GM12878 (cell line): ENCODE measurements around the gene DDX39A. TPM values are rescaled to one million over a fixed set of nuclear protein-coding genes. Genes with fewer than 3 reads are reported as not detected.

ENCODE experiments used
- EED ChIP-seq: sonication (generic); IDR thresholded peaks from 2 replicates; pipeline ENCODE4 v1.6.1; 2016; ENCODE audit warnings: antibody characterized with exemption, low read depth
- EZH2 ChIP-seq: IDR thresholded peaks from 2 replicates; pipeline ENCODE4 v1.6.1; 2012; ENCODE audit warnings: low read depth, mild to moderate bottlenecking, control low read depth, inconsistent platforms, low read length, borderline replicate concordance; ENCODE audit not compliant: control insufficient read depth
- HDGF ChIP-seq: fragments of 450-650 bp; IDR thresholded peaks from 2 replicates; pipeline ENCODE4 v1.6.1; 2016; ENCODE audit warnings: antibody characterized with exemption
- MXI1 ChIP-seq: fragments of 150-350 bp; IDR thresholded peaks from 2 replicates; pipeline ENCODE4 v1.6.1; 2011; ENCODE audit warnings: low read depth, mild to moderate bottlenecking, inconsistent platforms, low read length, improper control_type of control experiment
- MYB ChIP-seq: fragments of 150-350 bp; IDR thresholded peaks from 2 replicates; pipeline ENCODE4 v1.6.1; 2014; ENCODE audit warnings: mild to moderate bottlenecking, low read depth, low read length, borderline replicate concordance
- PAX8 ChIP-seq: fragments of 450-650 bp; IDR thresholded peaks from 2 replicates; pipeline ENCODE4 v1.6.1; 2017; ENCODE audit warnings: mild to moderate bottlenecking, moderate library complexity
- RAD51 ChIP-seq: fragments of 450-650 bp; IDR thresholded peaks from 2 replicates; pipeline ENCODE4 v1.6.1; 2016; ENCODE audit warnings: moderate library complexity, mild to moderate bottlenecking, inconsistent platforms
- RB1 ChIP-seq: fragments of 450-650 bp; formaldehyde crosslinking; IDR thresholded peaks from 2 replicates; pipeline ENCODE4 v1.6.1; 2017; ENCODE audit warnings: mild to moderate bottlenecking, borderline replicate concordance
- RCOR1 ChIP-seq: conservative IDR thresholded peaks from 2 replicates; pipeline ENCODE4 v1.6.1; 2012; ENCODE audit warnings: low read depth, low read length, improper control_type of control experiment
- SMARCA5 ChIP-seq: fragments of 450-650 bp; IDR thresholded peaks from 2 replicates; pipeline ENCODE4 v1.6.1; 2017; ENCODE audit warnings: mild to moderate bottlenecking
- polyA plus RNA-seq, 11 experiments: library from polyadenylated mRNA; depleted of rRNA in 4 of 11; unstranded in 6 of 11; stranded (reverse) in 5 of 11; fragments of >200 nt; fragmentation: Nextera tagmentation in 4 of 11; fragmentation: Illumina TruSeq in 1 of 11; extraction: Ambion mirVana in 4 of 11; extraction: Trizol in 1 of 11; gene quantifications; 1 replicate in 1 of 11; 2 replicates in 10 of 11; pipeline versions ENCODE4 v1.2.1 to v1.2.3, GENCODE V29; 2011 to 2016; ENCODE audit warnings: inconsistent platforms in 2 of 11, missing spikeins in 2 of 11, low read depth in 1 of 11
- total RNA-seq, 4 experiments: library from RNA; depleted of rRNA in 3 of 4; stranded (reverse); fragments of >200 nt in 3 of 4; fragmentation: Illumina TruSeq in 1 of 4; extraction: Trizol in 1 of 4; gene quantifications; 2 replicates each; pipeline versions ENCODE4 v1.2.1 to v1.2.3, GENCODE V29; 2013 to 2021
- TF ChIP-seq, protein P1 (sequence below): IDR thresholded peaks from 2 replicates; pipeline ENCODE4 v1.6.1; 2011; ENCODE audit warnings: low read depth, low read length, improper control_type of control experiment, borderline replicate concordance
- TF ChIP-seq, protein P2 (sequence below): fragments of 450-650 bp; IDR thresholded peaks from 2 replicates; pipeline ENCODE4 v1.6.1; 2016; ENCODE audit warnings: mild to moderate bottlenecking, moderate library complexity, borderline replicate concordance
- TF ChIP-seq, protein P3 (sequence below): fragments of 150-350 bp; IDR thresholded peaks from 2 replicates; pipeline ENCODE4 v1.6.1; 2014; ENCODE audit warnings: mild to moderate bottlenecking, low read depth, low read length
- TF ChIP-seq, protein P4 (sequence below): fragments of 450-650 bp; IDR thresholded peaks from 2 replicates; pipeline ENCODE4 v1.6.1; 2014; ENCODE audit warnings: mild to moderate bottlenecking
- TF ChIP-seq, protein P5 (sequence below): fragments of 450-650 bp; IDR thresholded peaks from 2 replicates; pipeline ENCODE4 v1.6.1; 2017; ENCODE audit warnings: mild to moderate bottlenecking, moderate library complexity

Gene DDX39A
- total and polyA plus RNA-seq, 10 of the 15 experiments (the other 5 are each of a cell fraction or from before 2014, with no cell fraction given) = 113 to 378 (median 224) TPM

DNA sequence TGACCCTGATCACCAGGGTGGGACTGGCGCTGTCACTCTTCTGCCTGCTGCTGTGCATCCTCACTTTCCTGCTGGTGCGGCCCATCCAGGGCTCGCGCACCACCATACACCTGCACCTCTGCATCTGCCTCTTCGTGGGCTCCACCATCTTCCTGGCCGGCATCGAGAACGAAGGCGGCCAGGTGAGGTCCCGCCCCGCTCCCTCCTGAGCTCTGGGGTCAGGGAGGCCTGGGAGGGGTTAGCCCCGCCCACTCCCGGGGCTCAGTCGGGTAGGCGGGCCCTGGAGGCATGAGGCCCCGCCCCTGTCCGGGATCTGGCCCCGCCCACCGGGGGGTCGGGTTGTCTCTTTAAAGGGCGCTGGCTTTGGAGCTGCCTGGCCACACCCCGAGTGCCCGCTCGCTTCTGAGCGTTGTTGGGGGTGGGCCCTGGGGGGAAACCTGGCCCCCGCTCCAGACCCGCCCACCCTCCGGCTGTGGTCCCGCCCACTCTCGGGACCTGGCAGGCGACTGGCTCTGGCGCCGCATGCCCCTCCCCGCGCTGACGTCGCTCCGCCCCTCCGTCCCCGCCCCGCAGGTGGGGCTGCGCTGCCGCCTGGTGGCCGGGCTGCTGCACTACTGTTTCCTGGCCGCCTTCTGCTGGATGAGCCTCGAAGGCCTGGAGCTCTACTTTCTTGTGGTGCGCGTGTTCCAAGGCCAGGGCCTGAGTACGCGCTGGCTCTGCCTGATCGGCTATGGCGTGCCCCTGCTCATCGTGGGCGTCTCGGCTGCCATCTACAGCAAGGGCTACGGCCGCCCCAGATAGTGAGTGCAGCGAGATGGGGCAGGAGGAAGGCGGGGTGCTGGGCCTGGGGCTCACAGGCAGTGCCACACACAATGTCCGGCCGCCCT is 13.1 kb downstream of the DDX39A start (continued):
- TF ChIP-seq, protein P1, sequence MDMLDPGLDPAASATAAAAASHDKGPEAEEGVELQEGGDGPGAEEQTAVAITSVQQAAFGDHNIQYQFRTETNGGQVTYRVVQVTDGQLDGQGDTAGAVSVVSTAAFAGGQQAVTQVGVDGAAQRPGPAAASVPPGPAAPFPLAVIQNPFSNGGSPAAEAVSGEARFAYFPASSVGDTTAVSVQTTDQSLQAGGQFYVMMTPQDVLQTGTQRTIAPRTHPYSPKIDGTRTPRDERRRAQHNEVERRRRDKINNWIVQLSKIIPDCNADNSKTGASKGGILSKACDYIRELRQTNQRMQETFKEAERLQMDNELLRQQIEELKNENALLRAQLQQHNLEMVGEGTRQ = no peak
- TF ChIP-seq EZH2 = no peak
- TF ChIP-seq, protein P2, sequence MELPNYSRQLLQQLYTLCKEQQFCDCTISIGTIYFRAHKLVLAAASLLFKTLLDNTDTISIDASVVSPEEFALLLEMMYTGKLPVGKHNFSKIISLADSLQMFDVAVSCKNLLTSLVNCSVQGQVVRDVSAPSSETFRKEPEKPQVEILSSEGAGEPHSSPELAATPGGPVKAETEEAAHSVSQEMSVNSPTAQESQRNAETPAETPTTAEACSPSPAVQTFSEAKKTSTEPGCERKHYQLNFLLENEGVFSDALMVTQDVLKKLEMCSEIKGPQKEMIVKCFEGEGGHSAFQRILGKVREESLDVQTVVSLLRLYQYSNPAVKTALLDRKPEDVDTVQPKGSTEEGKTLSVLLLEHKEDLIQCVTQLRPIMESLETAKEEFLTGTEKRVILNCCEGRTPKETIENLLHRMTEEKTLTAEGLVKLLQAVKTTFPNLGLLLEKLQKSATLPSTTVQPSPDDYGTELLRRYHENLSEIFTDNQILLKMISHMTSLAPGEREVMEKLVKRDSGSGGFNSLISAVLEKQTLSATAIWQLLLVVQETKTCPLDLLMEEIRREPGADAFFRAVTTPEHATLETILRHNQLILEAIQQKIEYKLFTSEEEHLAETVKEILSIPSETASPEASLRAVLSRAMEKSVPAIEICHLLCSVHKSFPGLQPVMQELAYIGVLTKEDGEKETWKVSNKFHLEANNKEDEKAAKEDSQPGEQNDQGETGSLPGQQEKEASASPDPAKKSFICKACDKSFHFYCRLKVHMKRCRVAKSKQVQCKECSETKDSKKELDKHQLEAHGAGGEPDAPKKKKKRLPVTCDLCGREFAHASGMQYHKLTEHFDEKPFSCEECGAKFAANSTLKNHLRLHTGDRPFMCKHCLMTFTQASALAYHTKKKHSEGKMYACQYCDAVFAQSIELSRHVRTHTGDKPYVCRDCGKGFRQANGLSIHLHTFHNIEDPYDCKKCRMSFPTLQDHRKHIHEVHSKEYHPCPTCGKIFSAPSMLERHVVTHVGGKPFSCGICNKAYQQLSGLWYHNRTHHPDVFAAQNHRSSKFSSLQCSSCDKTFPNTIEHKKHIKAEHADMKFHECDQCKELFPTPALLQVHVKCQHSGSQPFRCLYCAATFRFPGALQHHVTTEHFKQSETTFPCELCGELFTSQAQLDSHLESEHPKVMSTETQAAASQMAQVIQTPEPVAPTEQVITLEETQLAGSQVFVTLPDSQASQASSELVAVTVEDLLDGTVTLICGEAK = no peak
- no peak for TF ChIP-seq MYB
- TF ChIP-seq, protein P3, sequence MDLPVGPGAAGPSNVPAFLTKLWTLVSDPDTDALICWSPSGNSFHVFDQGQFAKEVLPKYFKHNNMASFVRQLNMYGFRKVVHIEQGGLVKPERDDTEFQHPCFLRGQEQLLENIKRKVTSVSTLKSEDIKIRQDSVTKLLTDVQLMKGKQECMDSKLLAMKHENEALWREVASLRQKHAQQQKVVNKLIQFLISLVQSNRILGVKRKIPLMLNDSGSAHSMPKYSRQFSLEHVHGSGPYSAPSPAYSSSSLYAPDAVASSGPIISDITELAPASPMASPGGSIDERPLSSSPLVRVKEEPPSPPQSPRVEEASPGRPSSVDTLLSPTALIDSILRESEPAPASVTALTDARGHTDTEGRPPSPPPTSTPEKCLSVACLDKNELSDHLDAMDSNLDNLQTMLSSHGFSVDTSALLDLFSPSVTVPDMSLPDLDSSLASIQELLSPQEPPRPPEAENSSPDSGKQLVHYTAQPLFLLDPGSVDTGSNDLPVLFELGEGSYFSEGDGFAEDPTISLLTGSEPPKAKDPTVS = no peak
- TF ChIP-seq RB1 = no peak
- TF ChIP-seq MXI1 = no peak
- no peak for TF ChIP-seq RCOR1
- TF ChIP-seq EED = no peak
- TF ChIP-seq PAX8 = no peak
- TF ChIP-seq, protein P4, sequence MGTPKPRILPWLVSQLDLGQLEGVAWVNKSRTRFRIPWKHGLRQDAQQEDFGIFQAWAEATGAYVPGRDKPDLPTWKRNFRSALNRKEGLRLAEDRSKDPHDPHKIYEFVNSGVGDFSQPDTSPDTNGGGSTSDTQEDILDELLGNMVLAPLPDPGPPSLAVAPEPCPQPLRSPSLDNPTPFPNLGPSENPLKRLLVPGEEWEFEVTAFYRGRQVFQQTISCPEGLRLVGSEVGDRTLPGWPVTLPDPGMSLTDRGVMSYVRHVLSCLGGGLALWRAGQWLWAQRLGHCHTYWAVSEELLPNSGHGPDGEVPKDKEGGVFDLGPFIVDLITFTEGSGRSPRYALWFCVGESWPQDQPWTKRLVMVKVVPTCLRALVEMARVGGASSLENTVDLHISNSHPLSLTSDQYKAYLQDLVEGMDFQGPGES = no peak
- TF ChIP-seq, protein P5, sequence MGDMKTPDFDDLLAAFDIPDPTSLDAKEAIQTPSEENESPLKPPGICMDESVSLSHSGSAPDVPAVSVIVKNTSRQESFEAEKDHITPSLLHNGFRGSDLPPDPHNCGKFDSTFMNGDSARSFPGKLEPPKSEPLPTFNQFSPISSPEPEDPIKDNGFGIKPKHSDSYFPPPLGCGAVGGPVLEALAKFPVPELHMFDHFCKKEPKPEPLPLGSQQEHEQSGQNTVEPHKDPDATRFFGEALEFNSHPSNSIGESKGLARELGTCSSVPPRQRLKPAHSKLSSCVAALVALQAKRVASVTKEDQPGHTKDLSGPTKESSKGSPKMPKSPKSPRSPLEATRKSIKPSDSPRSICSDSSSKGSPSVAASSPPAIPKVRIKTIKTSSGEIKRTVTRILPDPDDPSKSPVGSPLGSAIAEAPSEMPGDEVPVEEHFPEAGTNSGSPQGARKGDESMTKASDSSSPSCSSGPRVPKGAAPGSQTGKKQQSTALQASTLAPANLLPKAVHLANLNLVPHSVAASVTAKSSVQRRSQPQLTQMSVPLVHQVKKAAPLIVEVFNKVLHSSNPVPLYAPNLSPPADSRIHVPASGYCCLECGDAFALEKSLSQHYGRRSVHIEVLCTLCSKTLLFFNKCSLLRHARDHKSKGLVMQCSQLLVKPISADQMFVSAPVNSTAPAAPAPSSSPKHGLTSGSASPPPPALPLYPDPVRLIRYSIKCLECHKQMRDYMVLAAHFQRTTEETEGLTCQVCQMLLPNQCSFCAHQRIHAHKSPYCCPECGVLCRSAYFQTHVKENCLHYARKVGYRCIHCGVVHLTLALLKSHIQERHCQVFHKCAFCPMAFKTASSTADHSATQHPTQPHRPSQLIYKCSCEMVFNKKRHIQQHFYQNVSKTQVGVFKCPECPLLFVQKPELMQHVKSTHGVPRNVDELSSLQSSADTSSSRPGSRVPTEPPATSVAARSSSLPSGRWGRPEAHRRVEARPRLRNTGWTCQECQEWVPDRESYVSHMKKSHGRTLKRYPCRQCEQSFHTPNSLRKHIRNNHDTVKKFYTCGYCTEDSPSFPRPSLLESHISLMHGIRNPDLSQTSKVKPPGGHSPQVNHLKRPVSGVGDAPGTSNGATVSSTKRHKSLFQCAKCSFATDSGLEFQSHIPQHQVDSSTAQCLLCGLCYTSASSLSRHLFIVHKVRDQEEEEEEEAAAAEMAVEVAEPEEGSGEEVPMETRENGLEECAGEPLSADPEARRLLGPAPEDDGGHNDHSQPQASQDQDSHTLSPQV = no peak
- TF ChIP-seq HDGF = peak; percentile 60; the same call in 1 of the 2 replicates
- TF ChIP-seq RAD51 = no peak
- no peak for TF ChIP-seq SMARCA5
